Ishikawa (cell line): ENCODE data around the gene TRAPPC3.

Experiments
- CEBPB ChIP-seq: IDR thresholded peaks from 2 replicates; pipeline ENCODE4 v1.6.1; 2012
- EP300 ChIP-seq: IDR thresholded peaks from 2 replicates; pipeline ENCODE4 v1.6.1; 2012; ENCODE audit warnings: borderline replicate concordance
- NFIC ChIP-seq: IDR thresholded peaks from 2 replicates; pipeline ENCODE4 v1.6.1; 2012
- RAD21 ChIP-seq: IDR thresholded peaks from 2 replicates; pipeline ENCODE4 v1.6.1; 2012; ENCODE audit warnings: low read depth
- TAF1 ChIP-seq: IDR thresholded peaks from 2 replicates; pipeline ENCODE4 v1.6.1; 2012; ENCODE audit warnings: low read depth, mild to moderate bottlenecking
- ZBTB7A ChIP-seq: IDR thresholded peaks from 2 replicates; pipeline ENCODE4 v1.6.1; 2012; ENCODE audit warnings: low read depth

- TF ChIP-seq CEBPB, result no peak
- TF ChIP-seq NFIC, result no peak
- TF ChIP-seq EP300, result no peak
- TF ChIP-seq RAD21, result no peak
- TF ChIP-seq ZBTB7A, result no peak
- TF ChIP-seq TAF1, result no peak
These were observed 41.0 kb downstream of the TRAPPC3 start for GRCh38 chr1:36108314-36108713.
